ENCODE results near the gene RABGAP1L. TPM values are rescaled to one million over a fixed set of nuclear protein-coding genes. Genes with fewer than 3 reads are reported as not detected.

RABGAP1L gene
- total and polyA plus RNA-seq, 2 donors (not counting 3 experiments of a cell fraction or from before 2014, with no cell fraction given): 6.4 to 22.2 TPM

DNA sequence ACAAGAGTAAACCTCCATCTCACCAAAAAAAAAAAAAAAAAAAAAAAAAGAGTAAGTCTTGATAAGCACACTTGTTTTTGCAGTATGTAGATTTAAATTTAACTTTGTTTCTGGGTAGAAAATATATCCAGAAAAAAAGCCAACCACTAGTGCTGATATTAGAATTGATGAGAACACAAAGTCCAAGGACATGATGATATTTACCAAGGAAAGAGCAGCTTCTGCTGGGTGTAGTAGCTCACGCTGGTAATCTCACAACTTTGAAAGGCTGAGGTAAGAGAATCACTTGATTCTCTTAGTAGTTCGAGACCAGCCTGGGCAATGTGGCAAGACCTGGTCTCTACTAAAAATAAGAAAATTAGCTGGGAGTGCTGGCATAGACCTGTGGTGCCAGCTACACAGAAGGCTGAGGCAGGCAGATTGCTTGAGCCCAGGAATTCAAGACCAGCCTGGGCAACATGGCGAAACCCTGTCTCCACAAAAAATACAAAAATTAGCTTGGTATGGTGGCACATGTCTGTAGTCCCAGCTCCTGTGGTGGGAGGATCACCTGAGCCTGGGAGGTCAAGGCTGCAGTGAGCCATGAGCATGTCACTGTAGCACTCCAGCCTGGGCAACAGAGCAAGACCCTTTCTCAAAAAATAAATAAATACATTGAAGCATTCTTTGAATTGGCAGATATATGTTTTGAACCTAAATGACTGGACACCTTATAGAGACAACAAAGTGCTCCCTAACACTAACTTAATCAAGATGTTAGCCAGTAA is 776.8 kb downstream of the RABGAP1L start:
- Histone ChIP-seq H2AFZ (ENCODE audit: low read depth, low read length) (no peak overlapping the region), H3K27ac (ENCODE audit: insufficient read depth, low read depth, low read length) (no peak overlapping the region), H3K27me3 (ENCODE audit: control insufficient read depth in 2 of 2, insufficient read depth in 2 of 2, low read length in 2 of 2) (no peaks in the 10 kb centered on the region), H3K9ac (replicated peaks; ENCODE audit: extremely low read depth, insufficient read depth, low read length) (no peak overlapping the region), H3K36me3 (ENCODE audit: control insufficient read depth in 2 of 2, extremely low read depth in 1 of 2, insufficient read depth in 2 of 2, low read length in 2 of 2) (no peaks in the 10 kb centered on the region), H4K20me1 (replicated peaks; ENCODE audit: control insufficient read depth, extremely low read depth, insufficient read depth, low read length) (no peaks in the 10 kb centered on the region), H3K4me1 (ENCODE audit: control insufficient read depth, extremely low read depth, insufficient read depth, low read length) (no peaks in the 10 kb centered on the region), H3K9me3 (replicated peaks; ENCODE audit: control insufficient read depth, insufficient read depth, low read length) (no peaks in the 10 kb centered on the region), H3K79me2 (ENCODE audit: control insufficient read depth, insufficient read depth, low read length) (no peaks in the 10 kb centered on the region), H3K4me3 (replicated peaks in 1 of 3; ENCODE audit: insufficient read depth in 1 of 3, low read depth in 1 of 3, low read length in 3 of 3) (no peak overlapping the region), H3K9me1 (replicated peaks; ENCODE audit: control insufficient read depth, extremely low read depth, insufficient read depth, low read length) (no peaks in the 10 kb centered on the region), H3K4me2 (ENCODE audit: insufficient read depth, low read length) (no peak overlapping the region)
- TF ChIP-seq POLR2A (IDR thresholded peaks at IDR 0.05; ENCODE audit: low read depth, low read length) (no peak), POLR2AphosphoS5 (IDR thresholded peaks at IDR 0.05; ENCODE audit: insufficient read depth, low read depth, low read length) (no peak), GATA2 (IDR thresholded peaks at IDR 0.05; ENCODE audit: insufficient read depth, insufficient read length, low read depth, low read length) (no peak), FOS (IDR thresholded peaks at IDR 0.05; ENCODE audit: borderline replicate concordance, insufficient read depth, low read length) (no peak), EZH2 (IDR thresholded peaks at IDR 0.05; ENCODE audit: borderline replicate concordance, low read depth, low read length, severe bottlenecking) (no peak), JUN (IDR thresholded peaks at IDR 0.05; ENCODE audit: borderline replicate concordance, insufficient read depth, insufficient read length, low read depth) (no peak), MYC (IDR thresholded peaks at IDR 0.05; ENCODE audit: low read depth, low read length) (no peak)
- TF ChIP-seq, protein P1, sequence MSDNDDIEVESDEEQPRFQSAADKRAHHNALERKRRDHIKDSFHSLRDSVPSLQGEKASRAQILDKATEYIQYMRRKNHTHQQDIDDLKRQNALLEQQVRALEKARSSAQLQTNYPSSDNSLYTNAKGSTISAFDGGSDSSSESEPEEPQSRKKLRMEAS (IDR thresholded peaks at IDR 0.05; ENCODE audit: insufficient read depth, insufficient read length): no peak
- TF ChIP-seq, protein P2, sequence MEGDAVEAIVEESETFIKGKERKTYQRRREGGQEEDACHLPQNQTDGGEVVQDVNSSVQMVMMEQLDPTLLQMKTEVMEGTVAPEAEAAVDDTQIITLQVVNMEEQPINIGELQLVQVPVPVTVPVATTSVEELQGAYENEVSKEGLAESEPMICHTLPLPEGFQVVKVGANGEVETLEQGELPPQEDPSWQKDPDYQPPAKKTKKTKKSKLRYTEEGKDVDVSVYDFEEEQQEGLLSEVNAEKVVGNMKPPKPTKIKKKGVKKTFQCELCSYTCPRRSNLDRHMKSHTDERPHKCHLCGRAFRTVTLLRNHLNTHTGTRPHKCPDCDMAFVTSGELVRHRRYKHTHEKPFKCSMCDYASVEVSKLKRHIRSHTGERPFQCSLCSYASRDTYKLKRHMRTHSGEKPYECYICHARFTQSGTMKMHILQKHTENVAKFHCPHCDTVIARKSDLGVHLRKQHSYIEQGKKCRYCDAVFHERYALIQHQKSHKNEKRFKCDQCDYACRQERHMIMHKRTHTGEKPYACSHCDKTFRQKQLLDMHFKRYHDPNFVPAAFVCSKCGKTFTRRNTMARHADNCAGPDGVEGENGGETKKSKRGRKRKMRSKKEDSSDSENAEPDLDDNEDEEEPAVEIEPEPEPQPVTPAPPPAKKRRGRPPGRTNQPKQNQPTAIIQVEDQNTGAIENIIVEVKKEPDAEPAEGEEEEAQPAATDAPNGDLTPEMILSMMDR (IDR thresholded peaks at IDR 0.05; ENCODE audit: extremely low read depth in 1 of 2, insufficient read depth in 1 of 2, low read depth in 1 of 2, low read length in 2 of 2): no peak
- intact Hi-C loops (cut with micrococcal nuclease): no loop called here
- DNase-seq (ENCODE audit: low read depth, low spot score): no peak
- POLR2A ChIA-PET: interaction anchor here (0.6 kb wide), 1 partner anchor 65 kb away, joined by 3 read pairs; no protein-coding TSS in a partner anchor
- no TSS peak for BruUV-seq (replicated peaks)
- dilution Hi-C loops (cut with MboI; ENCODE audit: extremely low pct_ligation_motif_present, low sequenced_read_pairs): no loop called here
- FAIRE-seq: no peak
- CTCF ChIA-PET: interaction anchor here (0.7 to 0.9 kb wide), 2 partner anchors 14 to 674 kb away, joined by 3 to 4 read pairs; no protein-coding TSS in a partner anchor

All from endothelial cell of umbilical vein (primary cell).